Upper lobe of right lung (tissue), 1 donor: ENCODE measurements around the gene EYA3. TPM values are rescaled to one million over a fixed set of nuclear protein-coding genes. Genes with fewer than 3 reads are reported as not detected.

Experiments used
- ATAC-seq: fragments of 200-7000 bp; cut with Tn5 transposase; one replicate; pipeline ENCODE4 v1.9.1; 2020; ENCODE audit warnings: mild to moderate bottlenecking, moderate library complexity
- DNase-seq: peaks from one replicate; pipeline ENCODE4 v3.0.0-alpha.2; 2020
- H3K27ac ChIP-seq: fragments of 200-600 bp; one replicate; pipeline ENCODE4 v1.8.0; 2022
- H3K27me3 ChIP-seq: fragments of 200-600 bp; one replicate; pipeline ENCODE4 v1.8.0; 2022; ENCODE audit warnings: mild to moderate bottlenecking
- H3K36me3 ChIP-seq: fragments of 200-600 bp; one replicate; pipeline ENCODE4 v1.8.0; 2022
- H3K4me1 ChIP-seq: fragments of 200-600 bp; one replicate; pipeline ENCODE4 v1.8.0; 2022
- H3K4me3 ChIP-seq: fragments of 200-600 bp; one replicate; pipeline ENCODE4 v1.8.0; 2022; ENCODE audit warnings: mild to moderate bottlenecking
- H3K9me3 ChIP-seq: fragments of 200-600 bp; one replicate; pipeline ENCODE4 v1.8.0; 2022
- CTCF ChIP-seq: fragments of 200-600 bp; IDR thresholded peaks from one replicate; pipeline ENCODE4 v1.8.0; 2022; ENCODE audit warnings: antibody characterized with exemption
- intact Hi-C: fragments of 100-400 bp; cut with DNase I; formaldehyde crosslinking; loops from one replicate; pipeline ENCODE4 v1.11.0; 2022
- total RNA-seq: library from RNA; stranded (reverse); fragmentation: NEBNext Ultra II Directional; extraction: Animal tissue kit (Norgen Biotek cat#: 25700); gene quantifications from one replicate; pipeline ENCODE4 v1.2.1, GENCODE V29; 2021
- donor health status: DM: no; HTN: yes; CAD: no; lungs with severe emphysema.

Gene EYA3
- total RNA-seq, 1 donor from 2014 or later = 21.0 TPM

- intact Hi-C loops = no loop called here
- no peak for TF ChIP-seq CTCF
- no peak for ATAC-seq
Measured at GRCh38 chr1:28118640-28119307, 30.4 kb upstream of the EYA3 start.

GRCh38 chr1:28115267-28115666, 26.9 kb upstream of the EYA3 start:
- no peaks in the 10 kb centered on the region for H3K9me3 ChIP-seq
- H3K27me3 ChIP-seq = no peaks in the 10 kb centered on the region
- H3K27ac ChIP-seq = no peak overlapping the region
- ATAC-seq = peak; percentile 47
- H3K4me1 ChIP-seq = peaks cover 8% of the 10 kb centered on the region
- H3K36me3 ChIP-seq = no peaks in the 10 kb centered on the region
- no peak for DNase-seq
- intact Hi-C loops = no loop called here
- no peak overlapping the region for H3K4me3 ChIP-seq
- TF ChIP-seq CTCF = no peak

More at GRCh38 chr1:28118640-28119307, 30.4 kb upstream of the EYA3 start:
- Histone ChIP-seq H3K4me1 (peaks cover 20% of the 10 kb centered on the region), H3K36me3 (no peaks in the 10 kb centered on the region), H3K9me3 (no peaks in the 10 kb centered on the region), H3K4me3 (no peak overlapping the region), H3K27me3 (no peaks in the 10 kb centered on the region), H3K27ac (no peak overlapping the region)
- no peak for DNase-seq

GRCh38 chr1:28114844-28115243, 26.4 kb upstream of the EYA3 start:
- Histone ChIP-seq H3K4me1 (peaks cover 8% of the 10 kb centered on the region), H3K27me3 (no peaks in the 10 kb centered on the region), H3K36me3 (no peaks in the 10 kb centered on the region), H3K27ac (no peak overlapping the region), H3K9me3 (no peaks in the 10 kb centered on the region), H3K4me3 (no peak overlapping the region)
- ATAC-seq (no peak), DNase-seq (no peak)
- TF ChIP-seq CTCF = no peak
- intact Hi-C loops = no loop called here

GRCh38 chr1:28113242-28113572, 24.8 kb upstream of the EYA3 start:
- no peak overlapping the region for H3K4me3 ChIP-seq
- no peaks in the 10 kb centered on the region for H3K9me3 ChIP-seq
- DNase-seq (no peak), ATAC-seq (no peak)
- H3K27me3 ChIP-seq = no peaks in the 10 kb centered on the region
- H3K27ac ChIP-seq = peak overlapping the region; percentile 30
- TF ChIP-seq CTCF = no peak
- intact Hi-C loops = no loop called here
- peaks cover 8% of the 10 kb centered on the region for H3K4me1 ChIP-seq
- no peaks in the 10 kb centered on the region for H3K36me3 ChIP-seq

GRCh38 chr1:28112388-28113241, 24.2 kb upstream of the EYA3 start:
- intact Hi-C loops = no loop called here

More at GRCh38 chr1:28112388-28113241, 24.2 kb upstream of the EYA3 start:
- no peaks in the 10 kb centered on the region for H3K36me3 ChIP-seq
- no peaks in the 10 kb centered on the region for H3K9me3 ChIP-seq
- H3K27ac ChIP-seq = peak overlapping the region; percentile 47
- ATAC-seq = peak; percentile 84
- H3K27me3 ChIP-seq = no peaks in the 10 kb centered on the region
- H3K4me1 ChIP-seq = peaks cover 8% of the 10 kb centered on the region
- peak; percentile 11 for TF ChIP-seq CTCF
- no peak overlapping the region for H3K4me3 ChIP-seq
- no peak for DNase-seq
